Caco-2 (cell line): ENCODE measurements around the gene C10orf90. TPM values are rescaled to one million over a fixed set of nuclear protein-coding genes. Genes with fewer than 3 reads are reported as not detected.

ENCODE experiments used
- BruUV-seq: library from RNA; stranded (reverse); fragments of 400-500 nt; replicated peaks from 2 replicates; lab custom pipeline; 2021; lab: Mats Ljungman, UMichigan
- CTCF ChIA-PET: fragments of 300-600 bp; sonication (Branson Sonifier 250); formaldehyde crosslinking; loops from one replicate; lab custom pipeline; 2022; ENCODE audit warnings: antibody characterized with exemption; lab: Charles Lee
- POLR2A ChIA-PET: fragments of 300-600 bp; sonication (Branson Sonifier 250); formaldehyde crosslinking; loops from one replicate; lab custom pipeline; 2022; ENCODE audit warnings: antibody characterized with exemption; lab: Charles Lee
- DNase-seq, 2 experiments: peaks; one replicate each; pipeline versions ENCODE4 v3.0.0 to v3.0.0-alpha.2; 2020 to 2022
- H3K27me3 ChIP-seq: replicated peaks from 2 replicates; pipeline ENCODE4 v1.6.0; 2011; ENCODE audit warnings: low read length; ENCODE audit not compliant: control insufficient read depth, insufficient read depth
- H3K36me3 ChIP-seq: 2 replicates; pipeline ENCODE4 v1.5.1; 2011; ENCODE audit warnings: low read length; ENCODE audit not compliant: control insufficient read depth, insufficient read depth
- H3K4me1 ChIP-seq: fragments of 250-450 bp; sonication (Bioruptor Pico); 2 replicates; pipeline ENCODE4 v1.5.1; 2020; ENCODE audit warnings: mild to moderate bottlenecking
- H3K4me3 ChIP-seq: 2 replicates; pipeline ENCODE4 v1.5.1; 2011; ENCODE audit warnings: low read depth, mild to moderate bottlenecking, control low read depth, low read length
- H3K9me3 ChIP-seq: fragments of 250-450 bp; sonication (Bioruptor Pico); 2 replicates; pipeline ENCODE4 v1.5.1; 2020; ENCODE audit warnings: mild to moderate bottlenecking, moderate library complexity
- H3K27ac Mint-ChIP-seq: one replicate; pipeline ENCODE4 v1.8.0; 2022; ENCODE audit warnings: mixed read lengths; ENCODE audit not compliant: unreplicated experiment
- H3K27me3 Mint-ChIP-seq: one replicate; pipeline ENCODE4 v1.8.0; 2022; ENCODE audit warnings: mixed read lengths; ENCODE audit not compliant: insufficient read depth, unreplicated experiment
- H3K36me3 Mint-ChIP-seq: one replicate; pipeline ENCODE4 v1.8.0; 2022; ENCODE audit warnings: mild to moderate bottlenecking, mixed read lengths; ENCODE audit not compliant: insufficient read depth, unreplicated experiment
- H3K4me1 Mint-ChIP-seq: one replicate; pipeline ENCODE4 v1.8.0; 2022; ENCODE audit warnings: low read depth, mixed read lengths; ENCODE audit not compliant: unreplicated experiment
- H3K4me3 Mint-ChIP-seq: one replicate; pipeline ENCODE4 v1.8.0; 2022; ENCODE audit warnings: mild to moderate bottlenecking, moderate library complexity, mixed read lengths; ENCODE audit not compliant: unreplicated experiment
- H3K9me3 Mint-ChIP-seq: one replicate; pipeline ENCODE4 v1.8.0; 2022; ENCODE audit warnings: mixed read lengths; ENCODE audit not compliant: unreplicated experiment
- intact Hi-C: fragments of 100-400 bp; cut with micrococcal nuclease; formaldehyde crosslinking; loops from one replicate; pipeline ENCODE4 v1.10.0; 2022; ENCODE audit not compliant: unreplicated experiment
- total RNA-seq: library from RNA; stranded (reverse); gene quantifications from 2 replicates; pipeline ENCODE4 v1.2.3, GENCODE V29; 2022
- TF ChIP-seq, protein P1 (sequence below), 2 experiments: fragments of 200-600 bp in 1 of 2; IDR thresholded peaks; 1 replicate in 1 of 2; 2 replicates in 1 of 2; pipeline versions ENCODE4 v1.5.1 to v1.8.0; 2011 to 2022; ENCODE audit warnings: antibody characterized with exemption in 1 of 2, control low read depth in 1 of 2, inconsistent platforms in 1 of 2, low read depth in 1 of 2, low read length in 1 of 2, mild to moderate bottlenecking in 1 of 2, moderate library complexity in 1 of 2; ENCODE audit not compliant: insufficient read depth in 1 of 2, severe bottlenecking in 1 of 2, unreplicated experiment in 1 of 2

C10orf90 gene
- total RNA-seq, 1 experiment from 2014 or later, result not detected

DNA sequence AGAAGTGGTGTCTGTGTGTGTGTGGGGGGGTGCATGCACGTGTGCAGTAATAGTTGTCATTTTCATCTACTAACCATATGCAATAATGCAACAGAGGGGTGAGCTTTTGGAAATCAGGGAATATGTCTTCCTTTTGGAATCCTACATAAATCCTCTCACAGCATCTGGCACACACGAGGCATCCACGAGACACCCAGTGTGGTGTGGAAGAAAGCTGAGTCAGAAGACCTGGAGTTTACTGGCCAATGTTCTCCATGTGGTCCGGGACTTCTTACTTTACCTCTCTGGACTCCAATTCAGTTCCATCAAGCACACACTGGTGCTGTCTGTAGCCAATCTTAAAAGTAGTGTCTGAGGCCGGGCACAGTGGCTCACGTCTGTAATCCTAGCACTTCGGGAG is 43.1 kb upstream of the C10orf90 start:
- Histone ChIP-seq H3K4me1 (no peaks in the 10 kb centered on the region), H3K36me3 (no peaks in the 10 kb centered on the region), H3K27me3 (no peaks in the 10 kb centered on the region), H3K9me3 (no peaks in the 10 kb centered on the region), H3K4me3 (no peak overlapping the region)
- H3K9me3 Mint-ChIP-seq, result peaks cover 14% of the 10 kb centered on the region
- no peaks in the 10 kb centered on the region for H3K4me1 Mint-ChIP-seq
- H3K36me3 Mint-ChIP-seq, result no peaks in the 10 kb centered on the region
- intact Hi-C loops, result no loop called here
- ChIA-PET CTCF (no interaction called here), POLR2A (no interaction called here)
- TF ChIP-seq, protein P1, sequence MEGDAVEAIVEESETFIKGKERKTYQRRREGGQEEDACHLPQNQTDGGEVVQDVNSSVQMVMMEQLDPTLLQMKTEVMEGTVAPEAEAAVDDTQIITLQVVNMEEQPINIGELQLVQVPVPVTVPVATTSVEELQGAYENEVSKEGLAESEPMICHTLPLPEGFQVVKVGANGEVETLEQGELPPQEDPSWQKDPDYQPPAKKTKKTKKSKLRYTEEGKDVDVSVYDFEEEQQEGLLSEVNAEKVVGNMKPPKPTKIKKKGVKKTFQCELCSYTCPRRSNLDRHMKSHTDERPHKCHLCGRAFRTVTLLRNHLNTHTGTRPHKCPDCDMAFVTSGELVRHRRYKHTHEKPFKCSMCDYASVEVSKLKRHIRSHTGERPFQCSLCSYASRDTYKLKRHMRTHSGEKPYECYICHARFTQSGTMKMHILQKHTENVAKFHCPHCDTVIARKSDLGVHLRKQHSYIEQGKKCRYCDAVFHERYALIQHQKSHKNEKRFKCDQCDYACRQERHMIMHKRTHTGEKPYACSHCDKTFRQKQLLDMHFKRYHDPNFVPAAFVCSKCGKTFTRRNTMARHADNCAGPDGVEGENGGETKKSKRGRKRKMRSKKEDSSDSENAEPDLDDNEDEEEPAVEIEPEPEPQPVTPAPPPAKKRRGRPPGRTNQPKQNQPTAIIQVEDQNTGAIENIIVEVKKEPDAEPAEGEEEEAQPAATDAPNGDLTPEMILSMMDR (IDR thresholded peaks at IDR 0.05; ENCODE audit: insufficient read depth in 1 of 2, low read depth in 1 of 2, low read length in 1 of 2, severe bottlenecking in 1 of 2, unreplicated experiment in 1 of 2), result no peak
- H3K4me3 Mint-ChIP-seq, result no peak overlapping the region
- H3K27ac Mint-ChIP-seq, result no peak overlapping the region
- no peak for DNase-seq
- peaks cover 8% of the 10 kb centered on the region for H3K27me3 Mint-ChIP-seq
- BruUV-seq, result no TSS peak

- Mint-ChIP-seq H3K4me3 (no peak overlapping the region), H3K27me3 (peaks cover 7% of the 10 kb centered on the region), H3K27ac (no peak overlapping the region), H3K4me1 (no peaks in the 10 kb centered on the region), H3K36me3 (no peaks in the 10 kb centered on the region), H3K9me3 (peaks cover 22% of the 10 kb centered on the region)
- Histone ChIP-seq H3K4me1 (no peaks in the 10 kb centered on the region), H3K36me3 (no peaks in the 10 kb centered on the region), H3K9me3 (no peaks in the 10 kb centered on the region), H3K4me3 (no peak overlapping the region), H3K27me3 (no peaks in the 10 kb centered on the region)
- ChIA-PET CTCF (no interaction called here), POLR2A (no interaction called here)
- no peak for DNase-seq
- TF ChIP-seq, protein P1 (IDR thresholded peaks at IDR 0.05; ENCODE audit: insufficient read depth in 1 of 2, low read depth in 1 of 2, low read length in 1 of 2, severe bottlenecking in 1 of 2, unreplicated experiment in 1 of 2), result no peak
- intact Hi-C loops, result no loop called here
- no TSS peak for BruUV-seq
Measured at GRCh38 chr10:126712681-126713080, 42.2 kb upstream of the C10orf90 start.

GRCh38 chr10:126705951-126706565 is 35.6 kb upstream of the C10orf90 start:
- H3K27me3 ChIP-seq, result no peaks in the 10 kb centered on the region
- Mint-ChIP-seq H3K4me3 (no peak overlapping the region), H3K27ac (no peak overlapping the region), H3K4me1 (peaks cover 7% of the 10 kb centered on the region), H3K9me3 (peaks cover 18% of the 10 kb centered on the region), H3K36me3 (no peaks in the 10 kb centered on the region), H3K27me3 (peaks cover 2% of the 10 kb centered on the region)
- ChIA-PET CTCF (no interaction called here), POLR2A (no interaction called here)
- intact Hi-C loops, result no loop called here
- DNase-seq, result no peak
- TF ChIP-seq, protein P1 (IDR thresholded peaks at IDR 0.05; ENCODE audit: insufficient read depth in 1 of 2, low read depth in 1 of 2, low read length in 1 of 2, severe bottlenecking in 1 of 2, unreplicated experiment in 1 of 2), result no peak
- H3K4me1 ChIP-seq, result no peaks in the 10 kb centered on the region
- BruUV-seq, result no TSS peak
- no peaks in the 10 kb centered on the region for H3K9me3 ChIP-seq
- H3K36me3 ChIP-seq, result no peaks in the 10 kb centered on the region
- no peak overlapping the region for H3K4me3 ChIP-seq
